ENCODE results near the gene BNC2. TPM values are rescaled to one million over a fixed set of nuclear protein-coding genes. Genes with fewer than 3 reads are reported as not detected.

Gene BNC2
- total RNA-seq, 1 experiment from 2014 or later, result 43.6 TPM

GRCh38 chr9:16431666-16432392 lies 438.6 kb downstream of the BNC2 start:
- Mint-ChIP-seq H3K27ac (peak overlapping the region in 1 of 3 experiments; percentile 1; a peak in 1 of 7 replicates), H3K4me1 (peaks cover 24 to 37% of the 10 kb centered on the region in 2 experiments), H3K36me3 (ENCODE audit: insufficient read depth in 1 of 3, low read depth in 3 of 3) (peaks cover 12 to 28% (median 16%) of the 10 kb centered on the region in 3 experiments), H3K27me3 (ENCODE audit: low read depth) (no peaks in the 10 kb centered on the region), H3K9me3 (no peaks in the 10 kb centered on the region), H3K4me3 (no peak overlapping the region)
- H2BK12ac ChIP-seq (ENCODE audit: insufficient read length, low read depth, low read length), result no peak overlapping the region
- no peak overlapping the region for H2BK15ac ChIP-seq (ENCODE audit: low read depth, low read length)
- no peak for DNase-seq
- no peak overlapping the region for H2BK120ac ChIP-seq (ENCODE audit: low read depth, low read length, poor library complexity, severe bottlenecking)
- no peak overlapping the region for H3K27ac ChIP-seq (ENCODE audit: insufficient read length, low read depth, low read length)
- H3K23me2 ChIP-seq (ENCODE audit: insufficient read length, low read depth, low read length, poor library complexity, severe bottlenecking), result no peaks in the 10 kb centered on the region
- H3K56ac ChIP-seq (ENCODE audit: insufficient read length, low read depth, low read length), result no peak overlapping the region
- H3K4ac ChIP-seq (ENCODE audit: low read depth, low read length), result no peak overlapping the region
- H3K9ac ChIP-seq (ENCODE audit: extremely low read depth, insufficient read length, low read length), result no peak overlapping the region
- no peaks in the 10 kb centered on the region for H3K27me3 ChIP-seq (ENCODE audit: insufficient read depth, low read length)
- H3K4me1 ChIP-seq (ENCODE audit: insufficient read depth, low read length), result peaks cover 4% of the 10 kb centered on the region; the same call in 1 of the 2 replicates
- no peak overlapping the region for H2AK5ac ChIP-seq (ENCODE audit: insufficient read length, low read length)
- no peak overlapping the region for H4K5ac ChIP-seq (ENCODE audit: insufficient read length, low read depth, low read length)
- no peak overlapping the region for H2BK5ac ChIP-seq (ENCODE audit: insufficient read length, low read length)
- H2BK20ac ChIP-seq (ENCODE audit: low read depth, low read length, poor library complexity, severe bottlenecking), result peak overlapping the region; percentile 76
- no peak overlapping the region for H3K18ac ChIP-seq (ENCODE audit: insufficient read length, low read depth, low read length)
- H3K23ac ChIP-seq (ENCODE audit: insufficient read length, low read depth, low read length), result no peak overlapping the region
- H3K9me3 ChIP-seq (ENCODE audit: control insufficient read depth, low read depth, low read length), result no peaks in the 10 kb centered on the region
- H4K91ac ChIP-seq (ENCODE audit: insufficient read length, low read depth, low read length), result no peak overlapping the region
- H3K14ac ChIP-seq (ENCODE audit: insufficient read depth, low read length), result no peak overlapping the region
- H3K79me1 ChIP-seq (ENCODE audit: insufficient read depth, low read depth, low read length, poor library complexity, severe bottlenecking), result no peaks in the 10 kb centered on the region
- peaks cover 2% of the 10 kb centered on the region for H4K20me1 ChIP-seq (ENCODE audit: control insufficient read depth, insufficient read depth, insufficient read length)
- no peaks in the 10 kb centered on the region for H3K79me2 ChIP-seq (ENCODE audit: insufficient read depth, low read length)
- H3K4me2 ChIP-seq (ENCODE audit: insufficient read depth, insufficient read length, low read length), result no peak overlapping the region
- TF ChIP-seq, protein P1, sequence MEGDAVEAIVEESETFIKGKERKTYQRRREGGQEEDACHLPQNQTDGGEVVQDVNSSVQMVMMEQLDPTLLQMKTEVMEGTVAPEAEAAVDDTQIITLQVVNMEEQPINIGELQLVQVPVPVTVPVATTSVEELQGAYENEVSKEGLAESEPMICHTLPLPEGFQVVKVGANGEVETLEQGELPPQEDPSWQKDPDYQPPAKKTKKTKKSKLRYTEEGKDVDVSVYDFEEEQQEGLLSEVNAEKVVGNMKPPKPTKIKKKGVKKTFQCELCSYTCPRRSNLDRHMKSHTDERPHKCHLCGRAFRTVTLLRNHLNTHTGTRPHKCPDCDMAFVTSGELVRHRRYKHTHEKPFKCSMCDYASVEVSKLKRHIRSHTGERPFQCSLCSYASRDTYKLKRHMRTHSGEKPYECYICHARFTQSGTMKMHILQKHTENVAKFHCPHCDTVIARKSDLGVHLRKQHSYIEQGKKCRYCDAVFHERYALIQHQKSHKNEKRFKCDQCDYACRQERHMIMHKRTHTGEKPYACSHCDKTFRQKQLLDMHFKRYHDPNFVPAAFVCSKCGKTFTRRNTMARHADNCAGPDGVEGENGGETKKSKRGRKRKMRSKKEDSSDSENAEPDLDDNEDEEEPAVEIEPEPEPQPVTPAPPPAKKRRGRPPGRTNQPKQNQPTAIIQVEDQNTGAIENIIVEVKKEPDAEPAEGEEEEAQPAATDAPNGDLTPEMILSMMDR (conservative IDR thresholded peaks at IDR 0.05), result no peak
- no peak overlapping the region for H3T11ph ChIP-seq (ENCODE audit: low read length)
- no CpG with 5 or more reads among the region's 3 CpGs for WGBS (ENCODE audit: extremely low coverage, insufficient read length, low lambda C conversion rate)
- no peak overlapping the region for H2AFZ ChIP-seq (ENCODE audit: low read length)
- no peak overlapping the region for H4K8ac ChIP-seq (replicated peaks; ENCODE audit: insufficient read length, low read depth, low read length)

All from H9 (cell line).